HCT116 (cell line): Measurements from ENCODE around the gene TMPRSS9. TPM values are rescaled to one million over a fixed set of nuclear protein-coding genes. Genes with fewer than 3 reads are reported as not detected.

Source experiments
- ATAC-seq: fragments of 200-7000 bp; cut with Tn5 transposase; 2 replicates; pipeline ENCODE4 v1.9.1; 2020; ENCODE audit warnings: mild to moderate bottlenecking, moderate library complexity
- BruUV-seq: library from RNA; stranded (reverse); fragments of 400-500 nt; replicated peaks from 2 replicates; lab custom pipeline; 2021; lab: Mats Ljungman, UMichigan
- CTCF ChIA-PET: fragments of 300-600 bp; sonication (Branson Sonifier 250); formaldehyde crosslinking; loops from one replicate; lab custom pipeline; 2021; ENCODE audit warnings: antibody characterized with exemption; lab: Charles Lee
- POLR2A ChIA-PET: fragments of 300-600, 350-600 bp; sonication (Branson Sonifier 250); formaldehyde crosslinking; loops from one replicate; lab custom pipeline; 2021; ENCODE audit warnings: antibody characterized with exemption; lab: Charles Lee
- RAD21 ChIA-PET, 2 experiments: fragments of 300-600 bp; sonication (Branson Sonifier 250); formaldehyde crosslinking; loops; one replicate each; lab custom pipeline; 2023; ENCODE audit warnings: low total read pairs in 2 of 2; ENCODE audit not compliant: uncharacterized antibody in 2 of 2, unreplicated experiment in 2 of 2, low non-redundant PET in 1 of 2; lab: Charles Lee
- DNase-seq: peaks from one replicate; pipeline ENCODE4 v3.0.0-alpha.2; 2010; ENCODE audit warnings: low read depth, low spot score
- H2AFZ ChIP-seq: fragments of 200-600 bp; shearing (Covaris generic), sonication (generic); 2 replicates; pipeline ENCODE4 v1.6.1; 2017; ENCODE audit warnings: low read depth, mixed run types, mixed read lengths, antibody characterized with exemption, low read length; ENCODE audit not compliant: poor library complexity, severe bottlenecking
- H3K27ac ChIP-seq: 2 replicates; pipeline ENCODE4 v1.5.1; 2012; ENCODE audit warnings: low read depth, low read length
- H3K27me3 ChIP-seq: fragments of 200-600 bp; sonication (generic); 2 replicates; pipeline ENCODE4 v1.6.1; 2016; ENCODE audit warnings: mixed run types, low read length, mixed read lengths; ENCODE audit not compliant: insufficient read depth
- H3K36me3 ChIP-seq, 2 experiments: fragments of 200-500 bp in 1 of 2; fragments of 200-600 bp in 1 of 2; sonication (Bioruptor generic) in 1 of 2; sonication (generic) in 1 of 2; 2 replicates each; pipeline versions ENCODE4 v1.5.1 to v1.6.1; 2014 to 2016; ENCODE audit warnings: low read length in 2 of 2, inconsistent platforms in 1 of 2, mixed read lengths in 1 of 2, mixed run types in 1 of 2; ENCODE audit not compliant: insufficient read depth in 2 of 2, control insufficient read depth in 1 of 2
- H3K4me1 ChIP-seq, 2 experiments: fragments of 200-600 bp in 1 of 2; sonication (generic) in 1 of 2; 2 replicates each; pipeline versions ENCODE4 v1.5.1 to v1.6.1; 2012 to 2017; ENCODE audit warnings: low read length in 2 of 2, inconsistent platforms in 1 of 2, mild to moderate bottlenecking in 1 of 2, mixed read lengths in 1 of 2, mixed run types in 1 of 2, moderate library complexity in 1 of 2; ENCODE audit not compliant: insufficient read depth in 2 of 2, control insufficient read depth in 1 of 2
- H3K4me2 ChIP-seq: fragments of 200-600 bp; sonication (generic); 2 replicates; pipeline ENCODE4 v1.6.1; 2017; ENCODE audit warnings: mixed run types, low read length, mixed read lengths
- H3K4me3 ChIP-seq, 2 experiments: fragments of 200-600 bp in 1 of 2; sonication (generic) in 1 of 2; replicated peaks in 1 of 2; 2 replicates each; pipeline ENCODE4 v1.5.1; 2011 to 2016; ENCODE audit warnings: low read length in 2 of 2, control low read depth in 1 of 2, low read depth in 1 of 2, mild to moderate bottlenecking in 1 of 2, mixed read lengths in 1 of 2, mixed run types in 1 of 2
- H3K79me2 ChIP-seq: fragments of 200-600 bp; sonication (generic); 2 replicates; pipeline ENCODE4 v1.6.1; 2017; ENCODE audit warnings: mild to moderate bottlenecking, mixed run types, low read length, moderate library complexity, mixed read lengths; ENCODE audit not compliant: insufficient read depth
- H3K9ac ChIP-seq: fragments of 200-600 bp; sonication (generic); 2 replicates; pipeline ENCODE4 v1.6.1; 2016; ENCODE audit warnings: low read length, mixed read lengths
- H3K9me2 ChIP-seq: fragments of 200-600 bp; sonication (generic), shearing (Covaris generic); 2 replicates; pipeline ENCODE4 v1.6.1; 2017; ENCODE audit warnings: mixed run types, mild to moderate bottlenecking, moderate library complexity; ENCODE audit not compliant: insufficient read depth
- H3K9me3 ChIP-seq, 2 experiments: fragments of 200-500 bp in 1 of 2; fragments of 200-600 bp in 1 of 2; sonication (Bioruptor generic) in 1 of 2; sonication (generic) in 1 of 2; 2 replicates each; pipeline ENCODE4 v1.6.1; 2014 to 2017; ENCODE audit warnings: low read length in 2 of 2, mixed read lengths in 2 of 2, inconsistent platforms in 1 of 2, low read depth in 1 of 2, mild to moderate bottlenecking in 1 of 2, mixed run types in 1 of 2, moderate library complexity in 1 of 2; ENCODE audit not compliant: control insufficient read depth in 1 of 2, insufficient read depth in 1 of 2
- H4K20me1 ChIP-seq: fragments of 200-600 bp; sonication (generic), shearing (Covaris generic); 2 replicates; pipeline ENCODE4 v1.6.1; 2017; ENCODE audit warnings: mixed run types, mild to moderate bottlenecking, moderate library complexity; ENCODE audit not compliant: insufficient read depth
- ATF3 ChIP-seq: IDR thresholded peaks from 2 replicates; pipeline ENCODE4 v1.6.1; 2012
- CBX3 ChIP-seq: IDR thresholded peaks from 2 replicates; pipeline ENCODE4 v1.6.1; 2012; ENCODE audit warnings: low read depth
- CEBPB ChIP-seq: IDR thresholded peaks from 2 replicates; pipeline ENCODE4 v1.6.1; 2012; ENCODE audit warnings: low read depth
- EGR1 ChIP-seq: IDR thresholded peaks from 2 replicates; pipeline ENCODE4 v1.6.1; 2012; ENCODE audit warnings: low read depth
- EZH2 ChIP-seq: fragments of 200-600 bp; sonication (generic); IDR thresholded peaks from 2 replicates; pipeline ENCODE4 v1.6.1; 2017; ENCODE audit warnings: antibody characterized with exemption, mixed run types
- FOSL1 ChIP-seq: IDR thresholded peaks from 2 replicates; pipeline ENCODE4 v1.6.1; 2012; ENCODE audit warnings: low read depth
- MAX ChIP-seq: IDR thresholded peaks from 2 replicates; pipeline ENCODE4 v1.6.1; 2012
- POLR2A ChIP-seq: IDR thresholded peaks from 2 replicates; pipeline ENCODE4 v1.7.0; 2011; ENCODE audit warnings: borderline replicate concordance; ENCODE audit not compliant: insufficient read depth, insufficient read length; ENCODE audit errors: extremely low read depth
- SIN3A ChIP-seq: IDR thresholded peaks from 2 replicates; pipeline ENCODE4 v1.6.1; 2012; ENCODE audit warnings: low read depth
- SP1 ChIP-seq: IDR thresholded peaks from 2 replicates; pipeline ENCODE4 v1.6.1; 2012; ENCODE audit warnings: low read depth
- SRF ChIP-seq: IDR thresholded peaks from 2 replicates; pipeline ENCODE4 v1.6.1; 2012; ENCODE audit warnings: low read depth
- TCF7L2 ChIP-seq: IDR thresholded peaks from 2 replicates; pipeline ENCODE4 v1.7.0; 2011; ENCODE audit warnings: borderline replicate concordance, inconsistent platforms; ENCODE audit not compliant: insufficient read depth, insufficient read length; ENCODE audit errors: extremely low read depth
- ZBTB33 ChIP-seq: IDR thresholded peaks from 2 replicates; pipeline ENCODE4 v1.6.1; 2011; ENCODE audit warnings: mild to moderate bottlenecking, low read length, moderate library complexity; ENCODE audit not compliant: insufficient replicate concordance; ENCODE audit errors: extremely low read depth
- ZFX ChIP-seq: fragments of 450-650 bp; IDR thresholded peaks from 2 replicates; pipeline ENCODE4 v1.6.1; 2017
- intact Hi-C: fragments of 100-400 bp; cut with micrococcal nuclease; formaldehyde crosslinking; loops from 2 replicates; pipeline ENCODE4 v1.10.0; 2022
- total RNA-seq: library from RNA; stranded (reverse); gene quantifications from one replicate; pipeline ENCODE4 v1.2.1, GENCODE V29; 2021; ENCODE audit not compliant: unreplicated experiment

TMPRSS9 gene
- total RNA-seq, 1 experiment from 2014 or later, result not detected

GRCh38 chr19:2319551-2319950 lies 40.5 kb upstream of the TMPRSS9 start:
- TF ChIP-seq FOSL1, result no peak
- no peak for TF ChIP-seq ZBTB33
- TF ChIP-seq POLR2A, result no peak
- TF ChIP-seq MAX, result no peak
- no peak for TF ChIP-seq EGR1
- no peak for TF ChIP-seq EZH2
- TF ChIP-seq ATF3, result no peak
- TF ChIP-seq SRF, result no peak
- TF ChIP-seq, all 23 proteins: peak for 0
- no peaks in the 10 kb centered on the region for H4K20me1 ChIP-seq
- no peak overlapping the region for H3K27ac ChIP-seq
- ATAC-seq (no peak), DNase-seq (no peak)
- RAD21 ChIA-PET, result no interaction called here
- peaks cover 3% of the 10 kb centered on the region; the same call in 1 of the 2 replicates for H3K79me2 ChIP-seq
- no peaks in the 10 kb centered on the region; a peak in 1 of 4 replicates for H3K36me3 ChIP-seq
- no peak overlapping the region for H3K9ac ChIP-seq
- H2AFZ ChIP-seq, result no peak overlapping the region
- CTCF ChIA-PET, result no interaction called here
- H3K27me3 ChIP-seq, result no peaks in the 10 kb centered on the region
- no peak overlapping the region for H3K4me3 ChIP-seq
- no peak overlapping the region for H3K4me2 ChIP-seq
- POLR2A ChIA-PET, result no interaction called here
- BruUV-seq, result no TSS peak
- H3K9me3 ChIP-seq, result no peaks in the 10 kb centered on the region; a peak in 1 of 4 replicates
- H3K4me1 ChIP-seq, result no peaks in the 10 kb centered on the region
- intact Hi-C loops, result no loop called here
- H3K9me2 ChIP-seq, result no peaks in the 10 kb centered on the region

- H3K9me2 ChIP-seq, result no peaks in the 10 kb centered on the region
- ChIA-PET CTCF (no interaction called here), POLR2A (no interaction called here), RAD21 (no interaction called here)
- H3K36me3 ChIP-seq, result no peaks in the 10 kb centered on the region; a peak in 1 of 4 replicates
- no peaks in the 10 kb centered on the region for H3K27me3 ChIP-seq
- H4K20me1 ChIP-seq, result no peaks in the 10 kb centered on the region
- no TSS peak for BruUV-seq
- no peak overlapping the region for H3K27ac ChIP-seq
- peaks cover 5% of the 10 kb centered on the region; the same call in 1 of the 2 replicates for H3K79me2 ChIP-seq
- DNase-seq, result no peak
- no peak overlapping the region for H3K4me2 ChIP-seq
- no peak overlapping the region for H3K9ac ChIP-seq
- intact Hi-C loops, result no loop called here
- H2AFZ ChIP-seq, result no peak overlapping the region
- H3K4me3 ChIP-seq, result no peak overlapping the region
- no peaks in the 10 kb centered on the region for H3K4me1 ChIP-seq
- ATAC-seq, result no peak
- H3K9me3 ChIP-seq, result no peaks in the 10 kb centered on the region; a peak in 1 of 4 replicates
- TF ChIP-seq ZBTB33 (no peak), ZFX (no peak), SP1 (no peak), CBX3 (no peak), CEBPB (no peak), ATF3 (no peak), FOSL1 (no peak), TCF7L2 (no peak), SIN3A (no peak), POLR2A (no peak), MAX (no peak), EGR1 (no peak)
Measured at GRCh38 chr19:2320049-2320448, 40.0 kb upstream of the TMPRSS9 start.
